ENCODE results near the gene VWF.
"Not testable (repeated sequence)": the region's sequence is repeated elsewhere in the genome, so short reads cannot be mapped to it uniquely, and the experiment has no call there.

VWF gene
- 6.6 to 116 (median 23.8) reads per million in 18 experiments for total RNA-seq

DNA sequence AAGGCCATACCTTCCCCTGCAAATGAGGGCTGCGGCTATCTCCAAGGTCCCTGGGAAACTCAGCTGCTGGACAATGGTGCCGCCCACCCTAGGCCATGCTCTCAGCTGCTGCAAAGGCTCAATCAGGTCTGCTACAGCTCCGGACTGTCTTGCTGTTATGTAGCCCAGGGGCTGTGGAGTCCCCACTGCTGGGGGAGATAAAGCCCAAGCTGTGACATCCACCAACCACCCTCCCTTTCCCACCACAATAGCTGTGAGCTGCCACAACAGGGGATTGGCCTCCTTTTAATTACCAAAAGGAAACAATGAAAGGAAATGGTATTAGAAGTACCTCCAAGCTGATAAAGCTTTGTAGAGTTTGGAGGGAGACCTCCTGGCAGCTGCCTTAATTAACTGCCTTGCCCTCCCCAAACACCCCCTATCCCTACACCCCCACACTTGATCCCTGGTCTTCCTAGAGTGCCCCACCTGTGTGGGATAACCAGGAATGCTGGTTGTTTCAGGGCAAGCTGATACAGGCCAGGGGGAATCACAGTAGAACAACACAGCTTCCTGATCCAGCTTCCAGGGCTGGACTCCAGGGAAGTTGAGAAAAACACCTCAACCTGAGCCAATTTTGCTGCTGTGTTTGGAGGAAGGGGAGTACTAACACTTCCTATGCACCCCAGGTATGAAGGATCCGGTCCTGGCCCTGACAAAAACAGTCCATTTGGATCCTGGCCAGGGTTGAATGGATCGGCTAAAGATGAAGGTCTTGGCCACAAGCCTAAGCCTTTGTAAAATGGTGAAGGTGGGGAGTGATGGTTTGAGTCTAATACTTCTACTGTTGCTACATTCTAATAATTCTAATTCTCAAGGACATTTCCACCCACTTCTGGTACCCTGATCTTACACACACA, at the start of gene VWF:
Gene VWF (minus strand): TSS at position 260 of the 899 bp plus-strand sequence. CDS start 1,474 bp downstream, outside the sequence.
- no peak for DNase-seq

DNA sequence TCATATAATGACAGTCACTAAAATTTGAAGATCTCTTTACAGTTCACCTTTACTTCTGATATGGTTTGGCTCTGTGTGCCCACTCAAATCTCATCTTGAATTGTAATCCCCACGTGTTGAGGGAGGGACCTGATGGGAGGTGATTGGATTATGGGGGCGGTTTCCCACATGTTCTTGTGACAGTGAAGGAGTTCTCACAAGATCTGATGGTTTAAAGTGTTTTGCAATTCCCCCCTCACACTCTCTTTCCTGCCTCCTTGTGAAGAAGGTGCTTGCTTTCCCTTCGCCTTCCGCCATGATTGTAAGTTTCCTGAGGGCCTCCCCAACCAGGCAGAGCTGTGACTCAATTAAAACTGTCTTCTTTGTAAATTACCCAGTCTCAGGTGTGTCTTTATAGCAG, 48.4 kb upstream of the VWF start:
- DNase-seq, result peak; percentile 41 to 53

DNA sequence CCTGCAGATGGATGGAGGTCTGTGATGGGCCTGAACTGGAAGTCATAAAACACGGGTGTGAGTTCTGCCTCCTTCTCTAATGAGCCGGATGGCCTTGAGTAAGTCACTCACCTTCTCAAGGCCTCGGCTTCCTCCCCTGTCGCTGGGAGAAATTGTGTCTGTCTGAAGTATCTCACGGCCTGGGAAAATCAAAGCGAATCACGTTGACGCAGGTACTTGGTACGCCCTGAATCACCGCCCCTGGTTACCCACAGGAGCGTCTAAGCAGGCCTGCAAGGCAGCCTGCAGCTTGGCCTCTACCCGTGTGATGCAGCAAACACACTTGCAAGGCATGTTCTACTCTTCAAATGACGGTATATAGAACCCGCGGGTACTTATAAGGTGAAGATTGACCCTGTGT, 47.6 kb upstream of the VWF start:
- DNase-seq, result no peak

DNA sequence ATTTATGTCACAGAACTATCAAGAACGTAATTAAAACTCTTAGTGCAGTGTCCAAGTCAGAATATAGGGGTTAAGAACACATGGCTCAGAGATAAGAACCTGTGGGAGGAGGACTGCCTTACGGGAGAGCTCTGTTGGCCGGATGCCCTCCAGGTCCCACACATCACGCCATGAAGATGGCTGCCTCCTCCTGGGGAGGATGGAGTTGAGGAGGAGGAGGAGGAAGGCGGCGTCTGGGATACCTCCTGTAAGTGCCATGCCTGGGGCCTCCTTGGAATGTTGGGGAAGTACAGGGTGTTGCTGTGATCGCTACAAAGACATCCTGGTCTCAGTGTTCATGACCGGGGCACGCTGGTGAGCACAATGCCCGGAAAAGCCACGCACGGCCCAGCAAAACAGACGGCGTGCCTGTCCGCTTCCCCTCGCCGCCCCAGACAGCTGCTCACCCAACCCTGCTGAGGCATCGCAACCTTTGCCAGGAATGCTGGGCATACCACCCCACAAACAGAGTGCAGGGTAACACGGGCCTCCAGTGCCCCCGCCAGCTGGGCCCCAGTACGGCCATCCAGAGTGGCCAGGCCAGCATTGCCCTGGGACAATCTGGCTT, 47.0 kb upstream of the VWF start:
- no peak for DNase-seq

DNA sequence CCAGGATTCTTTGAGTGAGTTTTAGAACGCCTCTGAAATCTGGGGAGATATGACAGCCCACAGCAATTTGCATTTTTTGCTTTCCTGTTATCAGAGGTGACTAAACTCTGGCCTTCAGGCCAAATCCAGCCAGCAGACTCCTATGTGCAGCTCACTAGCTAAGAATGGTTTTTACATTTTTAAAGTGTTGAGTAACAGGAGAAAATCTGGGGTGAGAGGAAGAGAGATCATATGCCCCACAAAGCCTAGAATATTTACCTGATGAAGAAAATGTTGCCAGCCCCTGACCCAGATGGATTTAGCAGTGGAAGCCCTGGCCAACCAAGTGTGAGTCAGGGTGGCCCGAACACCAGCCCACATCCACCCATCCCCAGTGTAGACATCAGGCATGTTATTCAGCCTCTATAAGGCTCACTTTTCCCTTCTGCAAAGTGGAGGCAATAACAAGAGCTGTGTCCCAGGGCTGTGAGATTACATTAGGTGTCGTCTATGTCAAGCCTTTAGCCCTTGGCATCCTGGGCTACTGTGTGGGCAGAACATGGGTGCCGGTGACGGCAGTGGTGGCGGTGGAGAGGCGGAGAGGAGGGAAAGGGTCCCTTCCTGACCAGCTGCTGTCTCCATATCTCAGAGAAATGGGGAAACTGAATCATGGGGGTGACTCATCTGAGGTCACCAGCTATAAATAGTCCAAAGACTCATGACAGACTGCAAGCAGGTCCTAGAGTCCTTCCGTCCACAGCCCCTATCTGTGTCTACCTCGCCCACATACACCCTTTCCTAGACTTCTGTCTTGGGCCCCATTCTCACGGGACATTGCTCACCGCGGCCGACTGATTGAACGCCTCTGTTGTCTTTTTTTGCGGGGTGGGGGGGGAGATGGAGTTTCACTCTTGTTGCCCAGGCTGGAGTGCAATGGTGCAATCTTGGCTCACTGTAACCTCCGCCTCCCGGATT, 43.1 kb upstream of the VWF start:
- peak; percentile 99 for DNase-seq

DNA sequence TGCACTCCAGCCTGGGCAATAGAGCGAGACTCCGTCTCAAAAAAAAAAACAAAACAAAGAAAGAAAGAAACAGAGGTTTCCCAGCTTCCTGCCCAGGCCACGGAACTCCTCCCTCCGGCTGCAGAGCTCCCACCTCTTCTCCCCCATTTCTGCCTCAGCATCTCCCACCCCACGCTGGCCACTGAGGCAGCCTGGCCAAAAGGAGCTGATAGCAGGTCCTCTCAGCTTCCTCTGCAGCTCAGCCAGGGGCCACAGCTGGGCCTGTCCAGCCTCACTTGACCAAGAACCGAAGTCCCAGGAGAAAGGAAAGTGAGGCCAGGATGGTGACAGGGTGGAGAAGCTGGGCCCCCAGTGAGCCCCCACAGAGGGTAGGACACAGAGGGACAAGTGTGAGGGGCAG, 42.3 kb upstream of the VWF start:
- DNase-seq, result no peak

DNA sequence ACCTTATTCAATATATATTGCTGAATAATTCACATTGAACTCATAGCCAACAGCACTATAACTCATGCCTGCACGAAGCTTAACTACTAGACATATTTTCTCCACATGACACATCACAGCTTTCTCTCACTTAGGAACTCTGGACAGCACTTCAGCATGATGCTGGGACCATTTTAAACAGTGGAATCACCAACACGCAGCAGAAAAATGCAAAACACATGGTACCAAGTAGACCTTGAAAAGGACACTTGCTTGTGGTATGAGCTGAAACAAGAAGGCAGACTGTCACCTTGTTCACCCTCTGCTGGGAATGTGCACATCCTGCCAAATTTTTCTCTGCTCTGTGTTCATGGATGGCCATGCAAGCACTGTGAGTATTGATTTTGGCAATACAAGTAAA, 40.9 kb upstream of the VWF start:
- DNase-seq, result no peak

DNA sequence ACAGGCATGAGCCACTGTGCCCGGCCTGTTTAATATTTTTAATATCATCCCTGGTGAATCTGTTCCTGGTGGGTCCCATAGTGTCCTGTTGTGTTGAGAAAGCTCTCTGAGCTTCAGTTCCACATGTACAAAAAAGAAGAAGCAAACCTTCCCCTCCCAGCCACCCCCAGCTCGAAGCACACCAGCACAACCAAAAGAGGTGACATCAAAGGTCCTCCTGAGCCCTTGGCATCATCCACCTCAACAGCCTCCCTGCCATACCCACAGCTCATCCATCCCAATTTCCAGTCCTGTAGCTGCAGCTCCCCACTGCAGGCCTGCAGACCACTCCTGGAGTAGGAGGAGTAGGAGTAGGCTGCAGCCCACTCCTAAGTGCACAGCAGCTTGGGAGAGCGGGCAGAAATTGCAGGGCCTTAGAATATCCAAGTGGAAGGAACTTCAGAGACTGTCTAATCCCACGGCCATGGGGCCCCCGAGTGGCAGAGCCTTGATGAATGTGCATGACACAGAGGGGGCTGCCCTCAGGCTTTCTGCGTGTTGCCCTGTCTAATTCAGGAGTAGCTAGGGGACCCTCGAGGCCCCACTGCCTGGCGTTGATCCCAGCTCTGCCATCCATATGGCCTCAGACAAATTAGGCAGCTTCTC, 39.1 kb upstream of the VWF start:
- peak; percentile 40 to 64 for DNase-seq

DNA sequence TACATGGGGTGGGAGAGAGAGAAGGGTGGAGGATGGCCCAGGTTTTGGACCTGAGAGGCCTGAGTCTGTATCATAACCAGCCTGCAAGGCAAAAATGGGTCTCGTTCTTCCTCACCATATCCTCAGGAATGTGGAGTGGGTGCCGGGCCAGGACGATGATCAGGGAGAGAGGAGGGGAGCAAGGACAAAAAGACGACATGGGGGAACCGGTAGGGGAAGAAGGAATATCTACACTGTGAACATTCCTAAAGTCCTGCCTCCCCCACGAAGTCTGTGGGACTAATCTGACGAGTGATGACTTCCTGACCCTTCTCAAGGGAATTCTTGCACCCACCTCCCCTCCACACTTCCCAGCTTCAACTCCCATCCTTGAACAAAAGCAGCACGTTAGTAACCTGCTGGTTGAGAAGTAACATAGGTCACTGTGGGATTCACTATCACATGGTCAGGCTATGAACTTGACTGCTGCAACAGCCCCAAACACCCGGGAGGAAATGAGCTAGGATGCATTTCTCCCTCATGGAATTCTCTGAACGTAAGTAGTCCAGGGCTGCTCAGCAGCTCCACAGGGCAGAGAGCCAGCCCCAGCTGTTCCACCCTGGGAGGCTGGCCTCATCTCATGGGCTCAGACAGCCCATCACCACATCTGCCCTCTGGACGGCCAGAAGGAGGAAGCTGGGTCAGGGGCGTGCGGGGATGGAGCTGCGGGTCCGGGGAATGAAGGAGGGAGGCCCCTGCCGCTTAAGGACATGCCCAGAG, 36.8 kb upstream of the VWF start:
- DNase-seq, result no peak

DNA sequence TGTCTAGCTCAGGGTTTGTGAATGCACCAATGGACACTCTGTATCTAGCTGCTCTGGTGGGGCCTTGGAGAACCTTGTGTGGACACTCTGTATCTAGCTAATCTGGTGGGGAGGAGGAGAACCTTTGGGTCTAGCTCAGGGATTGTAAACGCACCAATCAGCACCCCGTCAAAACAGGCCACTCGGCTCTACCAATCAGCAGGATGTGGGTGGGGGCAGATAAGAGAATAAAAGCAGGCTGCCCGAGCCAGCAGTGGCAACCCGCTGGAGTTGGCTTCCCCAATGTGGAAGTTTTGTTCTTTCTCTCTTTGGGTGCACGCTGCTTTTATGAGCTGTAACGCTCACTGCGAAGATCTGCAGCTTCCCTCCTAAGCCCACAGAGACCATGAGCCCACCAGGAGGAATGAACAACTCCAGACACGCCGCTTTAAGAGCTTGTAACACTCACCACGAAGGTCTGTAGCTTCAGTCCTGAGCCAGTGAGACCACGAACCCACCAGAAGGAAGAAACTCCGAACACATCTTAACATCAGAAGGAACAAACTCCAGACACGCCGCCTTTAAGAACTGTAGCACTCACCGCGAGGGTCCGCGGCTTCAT, 35.7 kb upstream of the VWF start:
- peak in 1 of 2 donors; percentile 31 for DNase-seq

DNA sequence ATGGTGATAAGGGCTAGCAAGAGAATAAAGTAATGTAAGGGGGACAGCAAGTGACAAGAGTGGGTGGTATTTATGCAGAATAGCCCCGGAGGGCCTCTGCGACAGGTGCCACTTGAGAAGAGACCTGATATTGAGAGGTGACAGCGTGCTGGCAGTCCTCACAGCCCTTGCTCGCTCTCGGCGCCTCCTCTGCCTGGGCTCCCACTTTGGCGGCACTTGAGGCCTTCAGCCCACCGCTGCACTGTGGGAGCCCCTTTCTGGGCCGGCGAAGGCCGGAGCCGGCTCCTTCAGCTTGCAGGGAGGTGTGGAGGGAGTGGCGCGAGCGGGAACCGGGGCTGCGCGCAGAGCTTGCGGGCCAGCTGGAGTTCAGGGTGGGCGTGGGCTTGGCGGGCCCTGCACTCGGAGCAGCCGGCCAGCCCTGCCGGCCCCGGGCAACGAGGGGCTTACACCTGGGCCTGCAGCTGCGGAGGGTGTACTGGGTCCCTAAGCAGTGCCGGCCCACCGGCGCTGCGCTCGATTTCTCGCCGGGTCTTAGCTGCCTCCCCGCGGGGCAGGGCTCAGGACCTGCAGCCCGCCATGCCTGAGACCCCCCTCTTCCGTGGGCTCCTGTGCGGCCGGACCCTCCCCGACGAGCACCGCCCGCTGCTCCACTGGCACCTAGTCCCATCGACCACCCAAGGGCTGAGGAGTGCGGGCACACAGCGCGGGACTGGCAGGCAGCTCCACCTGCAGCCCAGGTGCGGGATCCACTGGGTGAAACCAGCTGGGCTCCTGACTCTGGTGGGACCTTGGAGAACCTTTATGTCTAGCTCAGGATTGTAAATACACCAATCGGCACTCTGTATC, 34.9 kb upstream of the VWF start:
- not testable (repeated sequence) for DNase-seq

DNA sequence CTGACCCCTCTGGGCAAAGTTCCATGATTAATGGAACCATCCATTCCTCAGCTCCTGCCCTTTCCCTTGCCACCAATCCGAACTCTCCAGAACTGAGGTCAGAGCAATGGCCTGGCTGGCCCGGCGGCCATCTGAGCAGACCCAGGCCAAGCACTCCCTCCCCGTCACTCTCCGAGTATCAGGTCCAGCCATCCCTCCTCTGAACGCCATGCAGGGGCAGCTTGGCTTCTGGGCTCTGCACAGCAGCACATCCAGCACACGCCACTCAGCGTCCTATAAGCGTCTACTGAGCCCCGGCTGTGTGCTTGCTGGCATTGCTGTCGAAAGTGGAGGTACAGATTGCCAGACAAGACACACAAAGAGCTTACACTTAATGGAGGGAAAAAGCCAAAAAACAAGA, 34.3 kb upstream of the VWF start:
- no peak for DNase-seq

DNA sequence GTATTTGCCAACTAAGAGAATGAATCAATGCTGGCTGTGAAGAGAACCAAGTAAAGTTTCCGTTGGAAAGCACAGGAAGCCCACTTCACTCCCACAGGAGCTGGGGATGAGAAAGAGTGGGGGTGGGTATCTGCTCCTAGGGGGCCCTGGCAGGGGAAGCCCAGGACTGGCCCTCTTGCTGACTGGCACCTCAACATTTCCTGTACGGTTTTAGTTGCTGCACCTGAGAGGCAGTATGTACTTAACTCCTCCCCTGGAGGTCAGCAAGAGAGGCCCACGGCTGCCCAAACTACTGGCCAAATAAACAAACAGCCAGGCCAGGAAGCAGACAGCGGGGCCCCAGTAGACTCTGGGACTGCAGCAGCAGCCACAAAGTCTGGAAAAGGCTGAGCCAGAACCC, 33.8 kb upstream of the VWF start:
- DNase-seq, result no peak

DNA sequence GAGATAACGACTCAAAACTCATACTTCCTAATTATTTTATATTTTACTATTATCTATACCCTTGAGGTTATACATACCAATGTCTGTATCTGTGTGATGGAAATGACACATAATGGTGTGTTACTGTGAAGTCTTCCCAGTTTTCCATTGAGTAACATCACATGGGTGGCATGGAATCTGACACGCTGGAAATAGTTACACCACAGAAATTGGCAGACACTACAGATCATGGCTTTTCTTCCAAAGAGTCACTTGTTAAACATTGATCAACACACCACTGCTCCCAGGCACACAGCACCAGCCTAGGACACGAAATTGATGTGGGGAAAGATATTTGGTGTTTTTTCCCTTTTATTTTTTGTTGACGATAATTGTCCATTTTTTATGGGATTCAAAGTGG, 33.0 kb upstream of the VWF start:
- no peak for DNase-seq

DNA sequence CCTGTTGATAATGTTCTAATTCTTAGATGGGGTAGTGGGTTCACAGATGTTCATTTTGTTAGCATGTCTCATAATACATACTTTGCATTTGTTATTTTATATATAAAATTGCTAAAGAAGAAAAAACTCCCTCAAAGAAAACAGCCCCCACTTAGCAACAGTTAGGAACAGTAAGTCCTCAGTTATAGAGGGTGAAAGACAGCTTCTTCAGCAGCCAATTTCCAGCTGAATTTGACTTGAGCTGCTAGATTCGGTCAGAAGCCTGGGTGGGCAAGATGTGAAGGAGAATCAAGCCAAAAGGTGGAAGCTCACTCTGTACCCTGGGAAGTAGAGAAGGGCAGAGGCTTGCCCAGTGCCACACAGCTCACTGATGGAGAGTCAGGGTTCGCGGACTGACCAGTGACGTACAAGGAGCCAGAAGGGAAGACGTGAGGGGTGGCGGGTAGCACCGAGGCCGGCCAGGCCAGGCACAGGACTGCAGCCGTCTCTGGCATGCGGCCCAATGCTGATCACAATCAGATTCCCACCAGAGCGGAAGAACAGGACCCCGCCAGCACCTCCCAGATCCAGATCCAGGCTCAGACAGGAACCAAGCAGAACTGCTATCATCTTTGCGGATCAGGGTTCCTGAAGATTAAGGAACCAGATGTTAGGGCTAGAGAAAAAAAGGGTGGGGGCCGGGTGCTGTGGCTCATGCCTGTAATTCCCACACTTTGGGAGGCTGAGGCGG, 30.4 kb upstream of the VWF start:
- DNase-seq, result no peak

DNA sequence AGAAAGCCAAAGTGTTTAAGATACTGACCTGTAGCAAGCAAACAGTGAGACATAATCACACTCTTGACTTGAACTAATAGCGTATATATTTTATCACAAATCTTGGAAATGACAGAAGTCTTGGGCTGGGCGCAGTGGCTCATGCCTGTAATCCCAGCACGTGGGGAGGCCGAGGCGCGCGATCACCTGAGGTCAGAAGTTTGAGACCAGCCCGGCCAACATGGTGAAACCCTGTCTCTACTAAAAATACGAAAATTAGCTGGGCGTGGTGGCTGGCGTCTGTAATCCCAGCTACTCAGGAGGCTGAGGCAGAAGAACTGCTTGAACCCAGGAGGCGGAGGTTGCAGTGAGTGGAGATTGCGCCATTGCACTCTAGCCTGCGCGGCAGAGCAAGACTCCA, 24.3 kb upstream of the VWF start:
- not testable (repeated sequence) for DNase-seq

DNA sequence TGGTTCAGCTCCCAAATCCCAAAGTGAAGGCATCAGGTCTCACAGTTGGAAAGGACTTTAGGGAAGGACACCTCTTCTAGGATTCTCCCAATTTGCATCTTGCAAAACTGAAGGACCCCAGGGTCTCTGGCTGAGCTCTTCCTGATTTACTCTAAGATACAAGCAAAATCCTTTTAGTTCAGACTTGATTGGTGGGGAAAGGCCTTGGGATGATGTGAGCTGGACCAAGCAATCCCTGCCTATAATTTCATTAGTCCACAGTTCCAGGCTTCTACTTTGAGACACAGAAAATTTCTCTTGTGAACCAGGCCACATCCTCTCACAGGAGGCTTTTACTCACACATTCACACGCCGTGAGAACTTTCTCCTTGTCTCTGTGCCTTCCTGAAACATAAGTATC, 23.6 kb upstream of the VWF start:
- DNase-seq, result no peak

DNA sequence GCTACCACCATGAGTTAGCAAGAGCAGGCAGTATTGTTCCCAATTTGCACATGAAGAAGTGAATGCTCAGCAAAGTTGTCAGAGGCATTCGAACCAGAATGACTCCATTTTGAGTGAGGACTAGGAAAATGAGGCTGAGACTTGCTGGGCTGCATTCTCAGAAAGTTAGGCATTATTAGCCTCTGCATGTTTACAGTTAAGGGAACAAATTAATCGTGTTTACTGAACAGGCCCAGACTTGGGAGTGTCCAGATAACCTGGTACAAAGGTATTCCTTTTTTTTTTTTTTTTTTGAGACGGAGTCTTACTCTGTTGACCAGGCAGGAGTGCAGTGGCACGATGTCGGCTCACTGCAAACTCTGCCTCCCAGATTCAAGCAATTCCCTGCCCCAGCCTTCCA, 22.5 kb upstream of the VWF start:
- no peak for DNase-seq

DNA sequence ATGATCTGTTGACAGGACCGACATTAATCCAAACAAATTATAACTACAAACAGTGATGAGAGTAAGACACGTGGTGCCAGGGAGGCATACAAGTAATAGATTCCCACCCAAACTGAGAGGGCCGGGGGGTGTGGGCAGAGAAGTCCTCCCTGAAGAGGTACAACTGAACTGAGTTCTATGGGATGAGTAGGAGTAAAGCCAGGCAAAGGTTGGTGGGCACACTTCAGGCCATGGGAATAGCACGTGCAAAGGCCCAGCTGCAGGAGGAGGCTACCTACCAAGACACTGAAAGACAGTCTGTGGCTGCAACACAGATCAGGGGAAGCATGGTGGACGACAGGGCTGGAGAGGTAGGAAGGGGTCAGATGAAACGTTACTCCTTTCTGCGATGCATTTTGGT, 22.0 kb upstream of the VWF start:
- no peak for DNase-seq

DNA sequence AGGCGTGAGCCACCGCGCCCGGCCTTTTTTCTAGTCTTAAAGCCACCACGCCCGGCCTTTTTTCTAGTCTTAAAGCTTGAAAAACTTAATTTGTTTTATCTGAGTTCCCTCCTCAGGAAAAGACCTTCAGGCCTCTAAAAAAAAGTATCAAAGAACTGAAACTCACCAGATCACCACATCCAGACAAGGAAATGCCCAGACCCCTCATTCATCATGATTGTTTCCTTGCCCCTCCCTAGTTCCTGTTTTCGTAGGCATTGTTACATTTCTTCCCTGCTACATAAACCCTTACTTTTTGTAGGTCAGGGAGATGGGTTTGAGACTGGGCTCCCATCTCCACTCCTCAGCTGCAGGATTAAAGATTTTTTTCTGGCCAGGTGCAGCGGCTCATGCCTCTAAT, 21.1 kb upstream of the VWF start:
- peak; percentile 41 to 42 for DNase-seq

Data from inflammatory macrophage (primary cell).